Liver (tissue), 3 donors: Measurements from ENCODE around the gene HDAC2.

Experiments used
- CTCF ChIP-seq: fragments of 150-350 bp; IDR thresholded peaks from 2 replicates; pipeline ENCODE4 v1.5.1; 2017; ENCODE audit warnings: improper control_type of control experiment, low read depth, low read length; ENCODE audit not compliant: missing input control
- EGR1 ChIP-seq, 2 donors: IDR thresholded peaks; 2 replicates each; pipeline ENCODE4 v1.6.1; 2016 to 2018; ENCODE audit warnings: antibody characterized with exemption in 2 of 2, low read depth in 2 of 2
- FOXA1 ChIP-seq: IDR thresholded peaks from 2 replicates; pipeline ENCODE4 v1.6.1; 2016; ENCODE audit warnings: antibody characterized with exemption
- HNF4A ChIP-seq, 2 donors: conservative IDR thresholded peaks; 2 replicates each; pipeline ENCODE4 v1.6.1; 2016; ENCODE audit warnings: antibody characterized with exemption in 2 of 2, mild to moderate bottlenecking in 2 of 2
- JUND ChIP-seq, 2 donors: IDR thresholded peaks; 2 replicates each; pipeline ENCODE4 v1.6.1; 2016; ENCODE audit warnings: antibody characterized with exemption in 2 of 2
- MAX ChIP-seq: IDR thresholded peaks from 2 replicates; pipeline ENCODE4 v1.6.1; 2016; ENCODE audit warnings: antibody characterized with exemption
- NR2F2 ChIP-seq: IDR thresholded peaks from 2 replicates; pipeline ENCODE4 v1.6.1; 2016; ENCODE audit warnings: antibody characterized with exemption
- RAD21 ChIP-seq, 2 donors: IDR thresholded peaks; 2 replicates each; pipeline ENCODE4 v1.6.1; 2016; ENCODE audit warnings: antibody characterized with exemption in 2 of 2, mild to moderate bottlenecking in 2 of 2
- REST ChIP-seq: IDR thresholded peaks from 2 replicates; pipeline ENCODE4 v1.6.1; 2016; ENCODE audit warnings: antibody characterized with exemption, mild to moderate bottlenecking
- SP1 ChIP-seq: IDR thresholded peaks from 2 replicates; pipeline ENCODE4 v1.6.1; 2018; ENCODE audit warnings: antibody characterized with exemption, mild to moderate bottlenecking
- TAF1 ChIP-seq: conservative IDR thresholded peaks from 2 replicates; pipeline ENCODE4 v1.6.1; 2016; ENCODE audit warnings: antibody characterized with exemption, mild to moderate bottlenecking
- ZBTB33 ChIP-seq: IDR thresholded peaks from 2 replicates; pipeline ENCODE4 v1.6.1; 2016; ENCODE audit warnings: antibody characterized with exemption
- donor health status: healthy.
- donor health status: healthy.

- TF ChIP-seq CTCF = no peak
- no peak for TF ChIP-seq ZBTB33
- TF ChIP-seq RAD21 (IDR thresholded peaks at IDR 0.05) = no peak
- TF ChIP-seq SP1 = no peak
- no peak for TF ChIP-seq TAF1
- no peak for TF ChIP-seq REST
- TF ChIP-seq JUND (IDR thresholded peaks at IDR 0.05) = no peak
- no peak for TF ChIP-seq MAX
- TF ChIP-seq HNF4A (conservative IDR thresholded peaks at IDR 0.05) = no peak
- TF ChIP-seq EGR1 (IDR thresholded peaks at IDR 0.05; ENCODE audit: low read depth in 2 of 2) = no peak
- no peak for TF ChIP-seq NR2F2
- no peak for TF ChIP-seq FOXA1
Measured at GRCh38 chr6:113989675-113990074, 18.7 kb upstream of the HDAC2 start.
